ENCODE data around the gene ZSCAN1. TPM values are rescaled to one million over a fixed set of nuclear protein-coding genes. Genes with fewer than 3 reads are reported as not detected.

Gene ZSCAN1
- total RNA-seq, 2 experiments from 2014 or later = not detected

DNA sequence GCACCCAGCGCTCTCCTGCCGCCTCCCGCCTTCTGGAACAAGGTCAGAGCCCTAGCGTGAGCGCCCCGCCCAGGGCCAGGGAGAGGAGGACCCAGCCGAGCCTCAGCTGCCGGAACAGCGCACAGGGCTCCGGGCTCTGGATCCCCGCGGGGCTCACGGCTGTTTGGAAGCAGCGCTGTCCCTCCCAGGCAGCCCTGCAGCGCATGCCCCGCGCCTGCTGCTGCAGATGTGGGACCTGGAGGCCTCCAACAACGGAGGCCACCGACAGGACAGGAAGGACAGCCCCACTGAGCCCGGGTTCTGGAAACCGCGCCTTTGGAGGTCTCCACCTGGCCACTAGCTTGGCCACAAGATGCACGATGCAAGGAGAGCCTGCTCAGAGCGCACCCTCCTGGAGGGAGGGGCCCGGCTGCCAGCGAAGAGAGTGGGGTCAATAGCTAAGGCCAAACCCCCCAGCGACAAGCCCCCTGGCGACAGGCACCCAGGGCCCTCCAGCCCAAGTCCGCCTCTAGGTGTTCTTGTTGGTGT, 51.6 kb downstream of the ZSCAN1 start:
- H3K36me3 ChIP-seq (ENCODE audit: insufficient read depth, low read length) = no peaks in the 10 kb centered on the region
- no peak overlapping the region for H2AFZ ChIP-seq (ENCODE audit: low read length)
- no peak overlapping the region for H3K4me3 ChIP-seq (ENCODE audit: low read depth, low read length, poor library complexity, severe bottlenecking)
- H3K9me2 ChIP-seq (ENCODE audit: insufficient read depth, low read length) = no peaks in the 10 kb centered on the region
- TF ChIP-seq, protein P1, sequence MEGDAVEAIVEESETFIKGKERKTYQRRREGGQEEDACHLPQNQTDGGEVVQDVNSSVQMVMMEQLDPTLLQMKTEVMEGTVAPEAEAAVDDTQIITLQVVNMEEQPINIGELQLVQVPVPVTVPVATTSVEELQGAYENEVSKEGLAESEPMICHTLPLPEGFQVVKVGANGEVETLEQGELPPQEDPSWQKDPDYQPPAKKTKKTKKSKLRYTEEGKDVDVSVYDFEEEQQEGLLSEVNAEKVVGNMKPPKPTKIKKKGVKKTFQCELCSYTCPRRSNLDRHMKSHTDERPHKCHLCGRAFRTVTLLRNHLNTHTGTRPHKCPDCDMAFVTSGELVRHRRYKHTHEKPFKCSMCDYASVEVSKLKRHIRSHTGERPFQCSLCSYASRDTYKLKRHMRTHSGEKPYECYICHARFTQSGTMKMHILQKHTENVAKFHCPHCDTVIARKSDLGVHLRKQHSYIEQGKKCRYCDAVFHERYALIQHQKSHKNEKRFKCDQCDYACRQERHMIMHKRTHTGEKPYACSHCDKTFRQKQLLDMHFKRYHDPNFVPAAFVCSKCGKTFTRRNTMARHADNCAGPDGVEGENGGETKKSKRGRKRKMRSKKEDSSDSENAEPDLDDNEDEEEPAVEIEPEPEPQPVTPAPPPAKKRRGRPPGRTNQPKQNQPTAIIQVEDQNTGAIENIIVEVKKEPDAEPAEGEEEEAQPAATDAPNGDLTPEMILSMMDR (conservative IDR thresholded peaks at IDR 0.05; ENCODE audit: low read length) = no peak
- no peak for TF ChIP-seq EZH2phosphoT487 (IDR thresholded peaks at IDR 0.05; ENCODE audit: borderline replicate concordance, low read depth, low read length)
- no peaks in the 10 kb centered on the region for H4K20me1 ChIP-seq (ENCODE audit: insufficient read depth, low read length)
- H3K4me1 ChIP-seq (ENCODE audit: insufficient read depth, low read length, poor library complexity, severe bottlenecking) = no peaks in the 10 kb centered on the region
- H3K4me2 ChIP-seq (ENCODE audit: low read length) = no peak overlapping the region
- no TSS peak for BruUV-seq (replicated peaks)
- POLR2A ChIA-PET = no interaction called here
- H3K79me2 ChIP-seq (ENCODE audit: insufficient read depth, low read depth, low read length) = no peaks in the 10 kb centered on the region
- no peak for DNase-seq (ENCODE audit: low spot score)
- intact Hi-C loops (cut with micrococcal nuclease; ENCODE audit: unreplicated experiment) = no loop called here
- peaks cover 7% of the 10 kb centered on the region; the same call in 1 of the 2 replicates for H3K9me3 ChIP-seq (ENCODE audit: low read length)
- CTCF ChIA-PET (ENCODE audit: unreplicated experiment) = no interaction called here
- H3K27ac ChIP-seq (ENCODE audit: low read depth, low read length, poor library complexity, severe bottlenecking) = no peak overlapping the region

DNA sequence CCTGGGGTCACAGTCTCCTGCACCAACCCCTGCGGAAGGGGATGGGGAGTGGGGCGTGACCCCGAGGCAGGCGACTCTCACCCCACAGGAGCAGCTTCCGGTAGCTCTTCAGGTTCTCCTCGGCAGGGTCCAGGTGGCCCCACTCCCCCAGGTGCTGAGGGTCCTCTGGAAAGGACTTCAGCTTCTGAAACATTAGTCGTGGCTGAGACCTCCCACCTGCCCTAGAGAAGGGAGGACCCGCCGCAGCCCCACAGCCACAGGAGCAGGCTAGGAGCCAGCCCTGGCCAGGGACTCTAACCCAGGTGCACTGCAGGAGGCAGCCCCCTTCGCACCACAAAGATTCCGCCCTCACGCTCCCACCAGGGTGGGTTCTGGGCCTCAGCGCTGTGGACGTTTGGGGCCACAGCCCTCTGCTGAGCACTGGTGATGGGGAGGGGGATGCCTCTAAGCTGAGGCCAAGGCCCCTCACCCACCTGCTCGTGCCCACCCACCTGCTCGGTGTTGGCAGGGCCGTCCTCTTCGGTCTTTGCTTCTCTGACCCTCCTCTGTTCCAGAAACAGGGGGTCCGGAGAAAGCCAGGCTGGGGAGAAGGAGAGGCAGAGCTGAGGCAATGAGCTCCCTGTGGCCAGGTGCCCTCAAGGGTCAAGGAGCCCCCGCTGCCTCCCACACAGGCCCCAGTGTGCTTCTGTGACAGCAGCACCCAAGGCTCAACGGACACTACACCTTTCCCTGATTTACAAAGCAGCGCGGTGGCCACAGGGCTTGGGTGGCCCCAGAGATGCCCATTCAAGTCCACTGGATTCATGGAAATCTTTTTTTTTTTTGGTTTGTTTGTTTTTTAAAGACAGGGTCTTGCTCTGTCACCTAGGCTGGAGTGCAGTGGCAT, 53.2 kb downstream of the ZSCAN1 start:
- Histone ChIP-seq H3K79me2 (ENCODE audit: insufficient read depth, low read depth, low read length) (no peaks in the 10 kb centered on the region), H3K9me2 (ENCODE audit: insufficient read depth, low read length) (no peaks in the 10 kb centered on the region), H2AFZ (ENCODE audit: low read length) (no peak overlapping the region), H3K4me1 (ENCODE audit: insufficient read depth, low read length, poor library complexity, severe bottlenecking) (no peaks in the 10 kb centered on the region), H4K20me1 (ENCODE audit: insufficient read depth, low read length) (no peaks in the 10 kb centered on the region), H3K9me3 (ENCODE audit: low read length) (peaks cover 7% of the 10 kb centered on the region; the same call in 1 of the 2 replicates), H3K36me3 (ENCODE audit: insufficient read depth, low read length) (no peaks in the 10 kb centered on the region), H3K4me3 (ENCODE audit: low read depth, low read length, poor library complexity, severe bottlenecking) (no peak overlapping the region), H3K4me2 (ENCODE audit: low read length) (no peak overlapping the region), H3K27ac (ENCODE audit: low read depth, low read length, poor library complexity, severe bottlenecking) (no peak overlapping the region)
- DNase-seq (ENCODE audit: low spot score) = no peak
- intact Hi-C loops (cut with micrococcal nuclease; ENCODE audit: unreplicated experiment) = no loop called here
- no TSS peak for BruUV-seq (replicated peaks)
- no peak for TF ChIP-seq EZH2phosphoT487 (IDR thresholded peaks at IDR 0.05; ENCODE audit: borderline replicate concordance, low read depth, low read length)
- TF ChIP-seq, protein P1 (conservative IDR thresholded peaks at IDR 0.05; ENCODE audit: low read length) = no peak
- ChIA-PET POLR2A (no interaction called here), CTCF (ENCODE audit: unreplicated experiment) (no interaction called here)

DNA sequence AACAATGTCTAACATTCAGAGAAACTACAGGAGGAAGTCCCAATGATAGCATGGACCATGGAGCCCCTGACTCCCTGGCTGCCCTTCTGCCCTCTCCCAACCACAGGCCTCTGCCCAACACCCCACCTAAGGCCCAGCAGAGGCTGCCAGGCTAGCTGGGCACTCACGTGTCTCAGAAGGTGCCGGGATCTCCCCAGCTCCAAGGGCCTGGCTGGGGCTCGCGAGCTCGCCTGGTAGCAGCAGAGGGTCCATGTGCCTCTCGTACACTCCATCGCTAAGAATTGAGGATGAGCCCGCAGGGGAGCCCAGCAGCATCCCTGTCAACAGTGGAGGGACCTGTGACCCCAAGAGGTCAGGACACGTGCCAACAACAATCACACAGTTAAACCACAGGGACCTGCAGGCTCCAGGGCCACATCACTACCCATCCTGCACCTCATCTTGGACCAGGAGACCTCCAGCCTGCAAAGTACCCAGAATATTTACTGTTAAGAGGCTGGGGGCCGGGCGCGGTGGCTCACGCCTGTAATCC, 54.8 kb downstream of the ZSCAN1 start:
- intact Hi-C loops (cut with micrococcal nuclease; ENCODE audit: unreplicated experiment) = no loop called here
- DNase-seq (ENCODE audit: low spot score) = no peak
- H4K20me1 ChIP-seq (ENCODE audit: insufficient read depth, low read length) = no peaks in the 10 kb centered on the region
- no peak overlapping the region for H3K4me2 ChIP-seq (ENCODE audit: low read length)
- H3K27ac ChIP-seq (ENCODE audit: low read depth, low read length, poor library complexity, severe bottlenecking) = no peak overlapping the region
- ChIA-PET POLR2A (no interaction called here), CTCF (ENCODE audit: unreplicated experiment) (no interaction called here)
- H3K79me2 ChIP-seq (ENCODE audit: insufficient read depth, low read depth, low read length) = no peaks in the 10 kb centered on the region
- no peaks in the 10 kb centered on the region for H3K36me3 ChIP-seq (ENCODE audit: insufficient read depth, low read length)
- H3K4me3 ChIP-seq (ENCODE audit: low read depth, low read length, poor library complexity, severe bottlenecking) = no peak overlapping the region
- no peak overlapping the region for H2AFZ ChIP-seq (ENCODE audit: low read length)
- TF ChIP-seq EZH2phosphoT487 (IDR thresholded peaks at IDR 0.05; ENCODE audit: borderline replicate concordance, low read depth, low read length) = no peak
- TF ChIP-seq, protein P1 (conservative IDR thresholded peaks at IDR 0.05; ENCODE audit: low read length) = no peak
- no peaks in the 10 kb centered on the region for H3K4me1 ChIP-seq (ENCODE audit: insufficient read depth, low read length, poor library complexity, severe bottlenecking)
- no peaks in the 10 kb centered on the region for H3K9me2 ChIP-seq (ENCODE audit: insufficient read depth, low read length)
- no TSS peak for BruUV-seq (replicated peaks)
- H3K9me3 ChIP-seq (ENCODE audit: low read length) = peaks cover 6% of the 10 kb centered on the region; the same call in 1 of the 2 replicates

All from OCI-LY7 (cell line).